ENCODE results near the gene AGPAT4. TPM values are rescaled to one million over a fixed set of nuclear protein-coding genes. Genes with fewer than 3 reads are reported as not detected.
"Not testable (repeated sequence)": the region's sequence is repeated elsewhere in the genome, so short reads cannot be mapped to it uniquely, and the experiment has no call there.

AGPAT4 gene
- total RNA-seq, 1 experiment from 2014 or later, result 5.7 TPM

DNA sequence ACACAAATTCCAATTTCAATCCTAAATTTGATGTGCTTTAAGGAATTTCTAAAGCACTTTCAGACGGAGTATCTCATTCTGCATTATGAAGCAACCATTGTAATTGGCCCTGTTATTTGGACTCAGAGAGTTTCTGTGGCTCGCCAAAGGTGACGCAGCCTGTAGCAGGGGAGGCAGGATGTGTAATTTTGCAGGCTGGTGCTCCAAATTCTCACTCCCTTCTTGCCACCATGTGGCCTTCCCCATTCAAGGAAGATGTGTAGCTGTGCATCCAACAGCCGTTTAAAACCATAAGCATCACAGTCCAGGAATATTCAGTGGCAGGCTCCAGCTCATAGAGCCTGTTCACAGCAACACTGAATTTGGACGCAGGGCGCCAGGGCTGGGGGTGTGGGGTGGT is 45.8 kb downstream of the AGPAT4 start:
- no peak for DNase-seq (ENCODE audit: low read depth)

DNA sequence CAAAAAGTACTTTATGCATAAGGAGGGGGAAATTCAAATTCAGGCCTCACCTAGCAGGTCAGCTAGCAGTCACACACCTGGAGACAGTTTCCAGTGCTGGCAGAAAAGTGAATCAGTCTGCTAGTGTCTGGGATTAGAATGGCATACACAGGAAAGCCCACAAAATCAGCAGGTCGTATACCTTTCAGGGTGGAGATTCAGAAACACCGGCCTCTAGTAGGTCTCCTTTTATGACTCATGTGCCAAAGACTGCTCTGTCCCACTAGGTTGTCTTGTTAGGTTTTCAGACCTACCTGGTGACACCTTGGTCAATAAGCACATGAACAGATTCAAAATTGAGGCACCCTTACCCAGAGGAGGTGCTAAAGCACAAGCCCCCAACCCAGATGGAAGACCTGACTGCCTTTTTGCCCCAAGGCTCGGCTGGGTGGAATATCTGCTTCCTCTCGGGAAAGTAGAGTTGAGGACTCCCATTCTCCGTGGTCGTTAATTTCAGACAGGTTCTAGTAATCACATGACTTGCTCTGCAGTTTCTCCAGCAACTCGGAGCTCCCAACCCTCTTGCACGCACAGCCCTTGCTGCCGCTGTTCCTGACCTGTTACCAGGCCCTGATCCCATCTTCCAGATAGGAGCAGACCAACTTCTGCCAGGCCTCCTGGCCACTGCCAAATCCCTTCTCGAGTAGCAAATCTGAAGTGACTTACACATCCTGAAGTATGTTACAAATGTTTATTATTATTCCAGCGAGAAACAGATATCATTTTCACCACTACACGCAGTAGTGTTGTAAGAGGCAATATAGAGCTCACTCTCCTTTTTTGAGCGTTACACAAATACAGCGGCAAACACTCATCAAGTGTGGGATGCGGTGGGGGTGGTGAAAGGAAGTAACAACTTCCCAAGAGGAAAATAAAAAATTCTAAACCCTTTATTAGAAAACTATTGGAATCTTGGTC is 46.6 kb downstream of the AGPAT4 start:
- no peak for DNase-seq (ENCODE audit: low read depth)

DNA sequence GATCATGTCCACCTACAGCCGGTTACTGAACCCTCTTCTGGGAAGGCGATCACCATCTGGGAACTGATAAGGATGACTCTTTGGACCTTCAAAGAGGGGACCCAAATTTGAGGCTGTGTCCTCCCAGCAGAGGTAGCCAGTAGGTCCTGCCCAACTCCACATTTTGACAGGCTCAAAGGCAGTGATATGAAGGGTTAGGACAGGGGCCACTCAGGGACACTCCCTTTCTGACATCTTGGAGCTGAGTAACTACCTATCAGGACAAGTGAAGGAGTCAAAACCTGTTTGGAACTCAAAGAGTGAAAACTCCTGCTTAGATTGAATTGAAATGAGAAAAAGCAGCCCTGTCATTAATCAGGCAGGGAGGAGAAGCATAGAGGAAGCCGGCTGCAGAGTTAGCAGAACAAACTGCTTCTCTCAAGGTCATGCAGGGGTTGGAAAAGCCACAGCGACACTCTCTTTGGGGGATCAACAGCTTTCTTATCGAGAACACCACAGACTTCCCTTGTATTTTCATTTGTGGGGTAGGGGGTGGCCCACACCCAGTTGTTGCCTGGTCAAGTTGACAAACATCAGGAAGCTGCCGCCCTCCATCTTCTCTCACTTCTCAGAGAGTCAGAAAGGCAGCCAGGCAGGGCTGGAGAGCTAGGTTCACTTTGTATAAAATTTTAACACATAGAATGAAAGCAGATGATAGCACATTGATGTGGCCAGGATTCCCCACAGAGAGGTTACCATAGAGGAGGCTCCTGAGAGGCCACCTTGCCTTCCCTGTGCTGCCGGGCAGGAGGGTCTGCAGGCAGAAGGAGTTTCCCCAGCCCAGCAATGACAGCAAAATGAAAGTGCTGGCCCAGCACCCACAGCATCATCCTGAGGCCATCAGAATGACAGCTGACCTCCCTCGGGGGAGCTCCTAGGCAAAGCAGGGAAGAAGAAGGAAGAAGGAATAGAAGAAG is 47.6 kb downstream of the AGPAT4 start:
- no peak for DNase-seq (ENCODE audit: low read depth)

DNA sequence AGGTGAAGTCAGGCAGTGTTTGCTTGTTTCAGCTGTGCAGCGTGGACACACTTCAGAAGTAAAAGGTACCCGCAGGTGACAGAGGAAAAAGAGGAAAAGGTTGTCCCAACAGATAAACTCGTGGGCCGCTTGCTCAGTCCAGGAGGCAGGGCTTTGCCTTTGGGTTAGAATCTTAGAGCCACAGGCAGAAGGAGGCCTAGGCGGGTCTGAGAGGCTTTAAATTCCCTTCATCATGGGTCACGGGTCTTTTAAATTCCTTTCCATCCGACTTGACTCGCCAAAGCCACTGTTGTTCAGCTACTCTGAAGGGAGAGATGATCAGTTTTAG is 48.2 kb downstream of the AGPAT4 start:
- no peak for DNase-seq (ENCODE audit: low read depth)

DNA sequence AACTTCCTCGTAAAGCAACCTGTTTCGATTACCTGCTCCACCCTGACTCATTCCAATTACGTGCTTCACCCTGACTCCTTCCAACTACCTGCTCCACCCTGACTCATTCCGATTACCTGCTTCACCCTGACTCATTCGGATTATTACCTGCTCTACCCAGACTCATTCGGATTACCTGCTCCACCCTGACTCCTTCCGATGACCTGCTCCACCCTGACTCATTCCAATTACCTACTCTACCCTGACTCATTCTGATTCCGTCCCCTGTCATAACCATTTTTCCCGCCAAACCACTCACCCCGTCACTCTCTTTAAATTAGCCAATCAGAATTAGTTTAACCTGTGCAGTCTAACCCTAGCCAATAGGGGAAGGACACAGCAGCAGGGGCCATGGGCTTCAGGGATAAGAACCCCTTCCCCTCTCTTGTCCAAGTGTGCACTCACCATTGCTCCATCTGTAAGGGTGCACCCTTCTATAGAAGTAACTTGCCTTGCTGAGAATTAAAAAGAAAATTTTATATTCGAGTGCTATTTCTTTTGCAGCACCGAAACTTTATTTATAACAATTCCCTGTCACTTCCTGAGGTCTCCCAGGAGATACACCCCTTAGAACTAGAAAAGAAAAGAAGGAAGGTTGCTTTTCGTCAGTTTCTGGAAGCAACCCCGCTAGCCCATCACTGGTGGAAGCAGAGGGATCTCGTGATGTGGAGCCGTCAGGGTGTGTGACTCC is 48.7 kb downstream of the AGPAT4 start:
- not testable (repeated sequence) for DNase-seq (ENCODE audit: low read depth)

DNA sequence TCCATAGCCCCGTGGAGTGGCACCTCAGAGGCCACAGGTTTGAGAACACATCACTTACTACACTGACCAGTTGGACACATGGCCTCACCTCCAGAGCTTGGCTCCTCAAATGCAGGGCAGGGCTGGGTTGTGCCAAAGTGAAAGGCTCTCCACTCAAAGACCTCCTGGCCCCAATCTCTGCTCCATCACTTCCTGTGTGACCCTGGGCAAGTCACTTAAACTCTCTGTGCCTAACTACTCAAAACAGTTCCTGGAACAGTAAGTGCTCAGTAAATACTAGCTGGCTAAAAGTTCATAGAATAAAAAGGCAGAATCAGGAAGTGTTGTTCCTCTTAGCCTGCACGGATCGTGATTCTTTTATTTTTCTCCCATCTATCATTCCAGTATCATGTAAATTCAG is 50.2 kb downstream of the AGPAT4 start:
- no peak for DNase-seq (ENCODE audit: low read depth)

GRCh38 chr6:161222706-161223234 is 51.1 kb downstream of the AGPAT4 start:
- DNase-seq (ENCODE audit: low read depth), result no peak

DNA sequence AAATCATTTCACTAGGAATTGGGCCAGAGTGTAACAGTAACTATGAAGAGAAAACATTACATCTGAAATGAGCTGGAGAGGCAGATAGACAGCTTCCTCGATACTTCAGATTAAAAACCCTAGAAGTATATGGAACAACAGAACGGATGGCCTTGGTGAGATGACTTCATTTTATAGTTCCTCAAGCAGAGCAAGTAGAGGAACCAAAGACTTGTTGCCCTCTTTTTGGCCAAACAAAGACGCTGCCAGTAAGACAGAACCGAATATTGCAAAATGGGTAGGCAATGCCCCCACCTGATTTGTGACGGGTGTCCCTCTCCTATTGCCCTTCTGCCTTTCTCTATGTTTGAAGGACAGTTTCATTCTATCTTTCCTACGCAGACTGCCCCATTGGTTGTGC is 53.5 kb downstream of the AGPAT4 start:
- no peak for DNase-seq (ENCODE audit: low read depth)

DNA sequence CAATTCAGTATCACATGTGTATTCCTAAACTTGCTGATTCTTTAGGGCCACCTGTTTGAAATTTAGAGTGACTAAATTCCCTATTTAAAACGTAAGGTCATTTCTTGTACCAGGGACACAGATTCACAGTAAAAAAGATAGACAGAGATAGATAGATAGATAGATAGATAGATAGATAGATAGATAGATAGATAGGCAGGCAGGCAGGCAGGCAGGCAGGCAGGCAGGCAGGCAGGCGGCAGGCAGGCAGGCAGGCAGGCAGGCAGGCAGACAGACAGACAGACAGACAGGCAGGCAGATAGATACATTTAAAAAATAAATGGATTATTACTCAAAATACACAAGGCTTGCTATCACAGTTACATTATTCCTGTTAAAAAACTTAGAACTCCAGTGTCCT is 54.2 kb downstream of the AGPAT4 start:
- DNase-seq (ENCODE audit: low read depth), result no peak

GRCh38 chr6:161218222-161218621 is 55.6 kb downstream of the AGPAT4 start:
- no peak for DNase-seq (ENCODE audit: low read depth)

DNA sequence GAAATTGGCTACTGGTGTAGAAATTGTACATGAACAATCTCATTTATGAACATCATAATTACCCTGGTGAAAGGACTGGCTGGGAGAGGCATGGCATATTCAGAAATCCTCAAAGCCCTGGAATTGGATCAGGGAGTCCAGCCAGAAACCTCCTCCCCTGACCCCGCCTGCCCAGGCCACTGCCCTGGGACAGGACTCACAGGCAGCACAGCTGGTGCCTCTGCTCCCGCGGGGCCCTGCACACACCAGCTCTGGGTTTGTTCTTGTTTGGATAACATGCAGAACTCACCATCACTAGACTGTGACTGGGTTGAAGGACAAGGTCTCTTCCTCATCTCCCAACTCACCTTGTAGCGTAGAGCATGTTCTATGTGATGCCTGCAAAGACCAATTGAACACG is 56.2 kb downstream of the AGPAT4 start:
- peak; percentile 22 for DNase-seq (ENCODE audit: low read depth)

GRCh38 chr6:161216616-161217205 is 57.1 kb downstream of the AGPAT4 start:
- no peak for DNase-seq (ENCODE audit: low read depth)

DNA sequence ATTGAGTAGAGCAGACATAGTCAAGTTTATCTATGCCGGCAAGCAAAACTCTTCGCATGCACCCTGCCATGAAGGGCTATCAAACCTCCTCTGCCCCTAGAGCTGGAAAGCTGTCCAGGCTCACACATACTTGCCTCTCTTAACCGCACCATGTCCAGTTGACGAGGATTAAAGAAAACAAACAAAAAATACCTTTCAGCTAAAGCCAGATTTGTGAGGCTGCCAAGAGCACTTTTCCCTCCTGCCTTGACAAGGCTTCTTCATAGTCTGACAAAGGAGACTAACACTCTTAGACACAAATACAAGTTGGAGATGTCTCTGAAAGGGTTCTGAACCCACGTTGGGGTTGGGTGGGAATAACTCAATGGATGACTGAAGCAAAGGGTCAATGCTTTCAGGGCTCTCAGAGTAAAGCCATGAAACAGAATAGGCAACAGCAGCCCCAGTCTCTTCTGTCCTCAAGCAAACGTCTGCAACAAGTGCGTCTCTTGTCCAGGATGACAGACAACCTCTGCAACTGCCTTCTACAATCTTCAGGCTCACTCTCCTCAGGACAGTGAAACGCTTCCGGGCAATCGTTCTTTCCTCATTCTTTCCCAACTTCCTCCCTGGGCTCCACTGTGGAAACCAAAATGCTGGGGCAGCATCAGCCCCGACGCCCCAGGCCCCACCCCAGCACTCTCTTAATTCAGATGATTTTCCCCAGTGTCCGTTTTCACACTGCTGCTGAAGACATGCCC is 57.8 kb downstream of the AGPAT4 start:
- DNase-seq (ENCODE audit: low read depth), result no peak

GRCh38 chr6:161215193-161215592 is 58.7 kb downstream of the AGPAT4 start:
- peak; percentile 80 for DNase-seq (ENCODE audit: low read depth)

DNA sequence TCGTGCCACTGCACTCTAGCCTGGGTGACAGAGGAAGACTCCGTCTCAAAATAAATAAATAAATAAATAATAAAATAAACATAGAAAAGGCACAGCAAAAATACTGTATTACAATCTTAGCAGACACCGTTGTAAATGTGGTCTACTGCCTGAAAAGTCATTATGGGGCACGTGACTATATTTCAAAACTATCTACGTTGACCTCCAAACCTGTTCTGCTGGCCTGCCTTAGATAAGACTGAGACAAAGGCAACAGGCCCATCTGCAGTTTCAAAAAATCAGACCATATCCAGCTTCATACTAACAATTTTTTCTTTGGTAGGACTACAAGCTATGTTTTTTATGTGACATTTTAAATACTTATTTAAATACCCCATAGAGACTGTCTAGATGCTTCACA is 59.1 kb downstream of the AGPAT4 start:
- DNase-seq (ENCODE audit: low read depth), result no peak

- DNase-seq (ENCODE audit: low read depth), result no peak
Observed at GRCh38 chr6:161212902-161213301, 61.0 kb downstream of the AGPAT4 start.

GRCh38 chr6:161211380-161212035 is 62.4 kb downstream of the AGPAT4 start:
- DNase-seq (ENCODE audit: low read depth), result peak; percentile 25

DNA sequence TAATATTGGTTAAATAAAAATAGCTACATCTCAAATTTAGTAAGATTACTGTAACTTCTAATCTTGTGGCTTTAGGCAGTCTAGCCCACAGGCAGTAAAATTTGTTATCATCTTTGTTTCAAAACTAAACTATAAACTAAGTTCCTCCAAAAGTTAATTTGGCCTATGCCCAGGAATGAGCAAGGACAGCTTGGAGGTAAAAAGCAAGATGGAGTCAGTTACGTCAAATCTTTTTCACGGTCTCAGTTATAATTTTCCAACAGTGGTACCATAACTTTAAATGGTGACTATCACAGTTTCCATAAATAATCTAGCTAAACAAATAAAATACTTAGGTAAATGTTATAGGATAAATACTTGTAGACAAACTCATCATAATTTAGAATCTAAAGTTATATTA is 63.0 kb downstream of the AGPAT4 start:
- no peak for DNase-seq (ENCODE audit: low read depth)

GRCh38 chr6:161207200-161207599 is 66.7 kb downstream of the AGPAT4 start:
- no peak for DNase-seq (ENCODE audit: low read depth)
